ENCODE data around the gene L2HGDH.
"Not testable (repeated sequence)": the region's sequence is repeated elsewhere in the genome, so short reads cannot be mapped to it uniquely, and the experiment has no call there.

GRCh38 chr14:50356283-50356682 lies 44.3 kb upstream of the L2HGDH start:
- TF ChIP-seq, protein P1, sequence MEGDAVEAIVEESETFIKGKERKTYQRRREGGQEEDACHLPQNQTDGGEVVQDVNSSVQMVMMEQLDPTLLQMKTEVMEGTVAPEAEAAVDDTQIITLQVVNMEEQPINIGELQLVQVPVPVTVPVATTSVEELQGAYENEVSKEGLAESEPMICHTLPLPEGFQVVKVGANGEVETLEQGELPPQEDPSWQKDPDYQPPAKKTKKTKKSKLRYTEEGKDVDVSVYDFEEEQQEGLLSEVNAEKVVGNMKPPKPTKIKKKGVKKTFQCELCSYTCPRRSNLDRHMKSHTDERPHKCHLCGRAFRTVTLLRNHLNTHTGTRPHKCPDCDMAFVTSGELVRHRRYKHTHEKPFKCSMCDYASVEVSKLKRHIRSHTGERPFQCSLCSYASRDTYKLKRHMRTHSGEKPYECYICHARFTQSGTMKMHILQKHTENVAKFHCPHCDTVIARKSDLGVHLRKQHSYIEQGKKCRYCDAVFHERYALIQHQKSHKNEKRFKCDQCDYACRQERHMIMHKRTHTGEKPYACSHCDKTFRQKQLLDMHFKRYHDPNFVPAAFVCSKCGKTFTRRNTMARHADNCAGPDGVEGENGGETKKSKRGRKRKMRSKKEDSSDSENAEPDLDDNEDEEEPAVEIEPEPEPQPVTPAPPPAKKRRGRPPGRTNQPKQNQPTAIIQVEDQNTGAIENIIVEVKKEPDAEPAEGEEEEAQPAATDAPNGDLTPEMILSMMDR (IDR thresholded peaks at IDR 0.05; ENCODE audit: poor library complexity): not testable (repeated sequence)
- not testable (repeated sequence) for TF ChIP-seq EZH2 (IDR thresholded peaks at IDR 0.05; ENCODE audit: borderline replicate concordance)

Data from hepatocyte (in vitro differentiated cells).